Thyroid gland (tissue), 4 donors: Measurements from ENCODE around the gene GNG7. TPM values are rescaled to one million over a fixed set of nuclear protein-coding genes. Genes with fewer than 3 reads are reported as not detected.
"Not testable (repeated sequence)": the region's sequence is repeated elsewhere in the genome, so short reads cannot be mapped to it uniquely, and the experiment has no call there.

Source experiments
- DNase-seq, 2 donors: peaks; one replicate each; pipeline ENCODE4 v3.0.0-alpha.2; 2019
- H3K27ac ChIP-seq, 3 donors: fragments of 200-600 bp; sonication (generic); 1 replicate in 2 of 3; 2 replicates in 1 of 3; pipeline ENCODE4 v1.5.1; 2016 to 2019; ENCODE audit warnings: mild to moderate bottlenecking in 1 of 3, moderate library complexity in 1 of 3
- H3K27me3 ChIP-seq: fragments of 200-600 bp; sonication (generic); one replicate; pipeline ENCODE4 v1.5.1; 2019
- H3K36me3 ChIP-seq, 2 donors: fragments of 200-600 bp; sonication (generic); one replicate each; pipeline ENCODE4 v1.5.1; 2016 to 2019
- H3K4me1 ChIP-seq, 2 donors: fragments of 200-600 bp; sonication (generic); one replicate each; pipeline ENCODE4 v1.5.1; 2017 to 2019
- H3K4me3 ChIP-seq, 3 donors: fragments of 200-600 bp; sonication (generic); replicated peaks in 1 of 3; 1 replicate in 2 of 3; 2 replicates in 1 of 3; pipeline ENCODE4 v1.5.1; 2016; ENCODE audit warnings: mild to moderate bottlenecking in 1 of 3
- H3K9me3 ChIP-seq: fragments of 200-600 bp; sonication (generic); one replicate; pipeline ENCODE4 v1.5.1; 2017
- POLR2A ChIP-seq, 2 donors: fragments of 450-650 bp; IDR thresholded peaks; one replicate each; pipeline ENCODE4 v1.6.1; 2017; ENCODE audit warnings: antibody characterized with exemption in 2 of 2, mild to moderate bottlenecking in 2 of 2, moderate library complexity in 1 of 2
- WGBS, 2 donors: methylation state at CpG; one replicate each; pipeline ENCODE4 v1.1.5; 2017; 5-methylcytosine and 5-hydroxymethylcytosine counted together
- intact Hi-C: fragments of 100-400 bp; cut with DNase I; formaldehyde crosslinking; loops from one replicate; pipeline ENCODE4 v1.15.1; 2023
- total RNA-seq, 4 donors: library from RNA; depleted of rRNA; stranded (reverse); fragments of >200 nt; gene quantifications; one replicate each; pipeline ENCODE4 v1.2.3, GENCODE V29; 2016
- TF ChIP-seq, protein P1 (sequence below), 6 experiments: fragments of 200-600 bp in 3 of 6; fragments of 450-650 bp in 3 of 6; sonication (generic) in 3 of 6; IDR thresholded peaks; one replicate each; pipeline ENCODE4 v1.5.1; 2016 to 2019; ENCODE audit warnings: antibody characterized with exemption in 6 of 6, mild to moderate bottlenecking in 2 of 6, inconsistent platforms in 1 of 6, moderate library complexity in 1 of 6

Gene GNG7
- total RNA-seq, 4 donors from 2014 or later = 3.8 to 6.9 (median 5.6) TPM

DNA sequence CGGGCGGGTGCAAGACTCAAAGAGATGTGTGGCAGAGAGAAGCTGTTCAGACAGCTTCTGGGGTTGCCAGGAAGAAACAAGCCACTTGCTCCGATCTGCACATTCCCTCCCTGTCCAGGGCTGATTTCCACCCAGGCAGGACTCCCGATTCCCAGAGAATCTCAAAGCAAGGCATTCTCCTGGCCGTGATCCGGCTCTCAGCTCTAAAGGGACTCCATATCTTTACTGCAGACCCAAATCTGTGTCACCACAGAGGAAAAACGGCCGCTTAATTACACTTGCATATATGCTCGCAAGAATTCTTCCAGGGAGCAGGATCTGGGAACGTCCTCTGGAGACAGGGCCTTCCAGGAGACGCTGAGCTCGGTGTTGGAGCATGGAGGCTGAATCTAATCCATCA, 25.7 kb downstream of the GNG7 start:
- Histone ChIP-seq H3K27ac (no peak overlapping the region), H3K27me3 (no peaks in the 10 kb centered on the region), H3K4me3 (no peak overlapping the region), H3K36me3 (no peaks in the 10 kb centered on the region), H3K4me1 (no peaks in the 10 kb centered on the region), H3K9me3 (no peaks in the 10 kb centered on the region)
- no peak for DNase-seq
- WGBS, 2 donors = 82% methylated on average over 12 of the region's 12 CpGs
- intact Hi-C loops = no loop called here
- no peak for TF ChIP-seq POLR2A (IDR thresholded peaks at IDR 0.05)

DNA sequence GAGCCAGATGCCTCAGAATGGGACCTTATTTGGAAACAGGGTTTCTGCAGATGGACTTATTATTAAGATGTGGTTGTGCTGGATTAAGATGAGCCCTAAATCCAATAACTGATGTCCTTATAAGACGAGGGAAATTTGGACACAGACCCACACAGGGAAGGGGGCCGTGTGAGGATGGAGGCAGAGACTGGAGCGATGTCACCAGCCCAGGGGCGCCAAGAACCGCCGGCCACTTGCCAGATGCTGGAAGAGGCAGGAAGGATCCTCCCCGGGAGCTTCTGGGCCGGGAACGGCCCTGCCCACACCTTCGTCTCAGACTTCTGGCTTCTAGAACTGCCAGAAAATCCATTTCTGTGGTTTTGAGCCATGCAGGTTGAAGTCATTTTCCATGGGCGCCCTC, 26.6 kb downstream of the GNG7 start:
- intact Hi-C loops = no loop called here
- Histone ChIP-seq H3K4me3 (no peak overlapping the region), H3K4me1 (no peaks in the 10 kb centered on the region), H3K27ac (no peak overlapping the region), H3K36me3 (no peaks in the 10 kb centered on the region), H3K9me3 (no peaks in the 10 kb centered on the region), H3K27me3 (no peaks in the 10 kb centered on the region)
- no peak for DNase-seq
- 84% methylated on average over 11 of the region's 11 CpGs for WGBS, 2 donors
- TF ChIP-seq, protein P1, sequence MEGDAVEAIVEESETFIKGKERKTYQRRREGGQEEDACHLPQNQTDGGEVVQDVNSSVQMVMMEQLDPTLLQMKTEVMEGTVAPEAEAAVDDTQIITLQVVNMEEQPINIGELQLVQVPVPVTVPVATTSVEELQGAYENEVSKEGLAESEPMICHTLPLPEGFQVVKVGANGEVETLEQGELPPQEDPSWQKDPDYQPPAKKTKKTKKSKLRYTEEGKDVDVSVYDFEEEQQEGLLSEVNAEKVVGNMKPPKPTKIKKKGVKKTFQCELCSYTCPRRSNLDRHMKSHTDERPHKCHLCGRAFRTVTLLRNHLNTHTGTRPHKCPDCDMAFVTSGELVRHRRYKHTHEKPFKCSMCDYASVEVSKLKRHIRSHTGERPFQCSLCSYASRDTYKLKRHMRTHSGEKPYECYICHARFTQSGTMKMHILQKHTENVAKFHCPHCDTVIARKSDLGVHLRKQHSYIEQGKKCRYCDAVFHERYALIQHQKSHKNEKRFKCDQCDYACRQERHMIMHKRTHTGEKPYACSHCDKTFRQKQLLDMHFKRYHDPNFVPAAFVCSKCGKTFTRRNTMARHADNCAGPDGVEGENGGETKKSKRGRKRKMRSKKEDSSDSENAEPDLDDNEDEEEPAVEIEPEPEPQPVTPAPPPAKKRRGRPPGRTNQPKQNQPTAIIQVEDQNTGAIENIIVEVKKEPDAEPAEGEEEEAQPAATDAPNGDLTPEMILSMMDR (IDR thresholded peaks at IDR 0.05) = no peak
- no peak for TF ChIP-seq POLR2A (IDR thresholded peaks at IDR 0.05)

DNA sequence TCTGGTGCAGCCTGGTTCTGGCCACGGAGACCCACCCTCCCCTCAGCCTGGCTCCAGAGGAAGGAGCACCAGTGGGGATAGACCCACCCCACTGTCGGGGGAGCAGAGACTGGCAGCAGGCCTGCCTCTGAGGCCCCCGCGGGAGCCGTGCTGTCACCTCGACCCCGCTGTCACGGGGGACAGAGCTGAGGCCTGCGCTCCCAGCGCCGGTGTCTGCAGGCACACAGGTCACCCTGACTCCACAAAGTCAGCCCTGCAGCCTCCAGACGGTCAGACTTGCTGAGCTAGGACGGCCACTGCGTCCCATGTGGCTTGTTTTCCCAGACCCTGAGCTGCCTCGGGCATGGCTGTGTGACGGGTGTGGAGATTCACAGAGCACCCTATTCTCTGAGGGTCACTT, 32.3 kb downstream of the GNG7 start:
- Histone ChIP-seq H3K36me3 (no peaks in the 10 kb centered on the region), H3K4me1 (no peaks in the 10 kb centered on the region), H3K9me3 (no peaks in the 10 kb centered on the region), H3K4me3 (no peak overlapping the region), H3K27me3 (no peaks in the 10 kb centered on the region), H3K27ac (no peak overlapping the region)
- 66 to 86% methylated on average over 11 to 15 of the region's 16 CpGs for WGBS, 2 donors
- no peak for TF ChIP-seq POLR2A (IDR thresholded peaks at IDR 0.05)
- TF ChIP-seq, protein P1 (IDR thresholded peaks at IDR 0.05) = no peak
- intact Hi-C loops = no loop called here
- no peak for DNase-seq

DNA sequence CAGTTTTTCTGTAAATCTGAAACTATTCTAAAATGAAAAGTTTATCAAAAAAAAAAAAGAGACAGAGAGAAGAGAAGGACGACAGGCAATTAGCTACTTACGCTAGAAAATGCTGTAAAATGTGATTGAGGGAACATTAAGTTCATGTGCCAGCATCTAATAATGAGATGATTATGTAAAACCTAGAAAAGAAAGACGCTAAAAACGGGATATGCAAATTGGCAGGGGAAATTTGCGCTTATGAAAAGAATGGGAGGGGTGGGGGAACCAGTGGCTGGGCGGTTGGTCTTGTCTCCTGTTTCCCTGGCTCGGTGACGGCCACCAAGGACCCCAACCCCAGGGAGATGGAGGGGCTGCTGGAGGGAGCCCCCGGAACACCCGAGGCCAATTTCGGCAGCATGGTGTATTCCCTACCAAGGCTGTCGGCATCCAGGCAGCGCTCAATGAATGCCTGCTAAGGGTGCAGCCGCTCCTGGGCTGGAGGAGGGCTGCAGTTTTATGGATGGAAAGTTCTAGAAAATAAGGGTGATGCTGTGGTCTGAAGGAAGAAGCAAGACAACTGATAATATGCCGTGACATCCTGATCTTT, 34.2 kb downstream of the GNG7 start:
- Histone ChIP-seq H3K27ac (no peak overlapping the region), H3K36me3 (no peaks in the 10 kb centered on the region), H3K4me3 (no peak overlapping the region), H3K9me3 (no peaks in the 10 kb centered on the region), H3K4me1 (no peaks in the 10 kb centered on the region), H3K27me3 (no peaks in the 10 kb centered on the region)
- intact Hi-C loops = no loop called here
- WGBS, 2 donors = 85 to 90% methylated on average over 15 of the region's 15 CpGs
- DNase-seq = no peak
- no peak for TF ChIP-seq POLR2A (IDR thresholded peaks at IDR 0.05)

DNA sequence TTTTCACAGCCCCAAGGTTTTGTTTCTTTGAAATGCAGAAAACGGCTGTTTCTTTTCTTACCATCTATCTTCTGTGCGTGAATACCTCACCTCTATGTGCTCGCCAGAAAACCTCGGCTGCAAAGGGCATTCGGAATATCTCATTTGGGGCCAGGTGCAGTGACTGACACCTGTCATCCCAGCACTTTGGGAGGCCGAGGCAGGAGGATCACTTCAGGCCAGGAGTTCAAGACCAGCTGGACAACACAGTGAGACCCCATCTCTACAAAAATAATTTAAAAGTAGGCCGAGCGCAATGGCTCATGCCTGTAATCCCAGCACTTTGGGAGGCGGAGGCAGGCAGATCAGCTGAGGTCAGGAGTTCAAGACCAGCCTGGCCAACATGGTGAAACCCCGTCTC, 35.1 kb downstream of the GNG7 start:
- H3K4me3 ChIP-seq = not testable (repeated sequence)

DNA sequence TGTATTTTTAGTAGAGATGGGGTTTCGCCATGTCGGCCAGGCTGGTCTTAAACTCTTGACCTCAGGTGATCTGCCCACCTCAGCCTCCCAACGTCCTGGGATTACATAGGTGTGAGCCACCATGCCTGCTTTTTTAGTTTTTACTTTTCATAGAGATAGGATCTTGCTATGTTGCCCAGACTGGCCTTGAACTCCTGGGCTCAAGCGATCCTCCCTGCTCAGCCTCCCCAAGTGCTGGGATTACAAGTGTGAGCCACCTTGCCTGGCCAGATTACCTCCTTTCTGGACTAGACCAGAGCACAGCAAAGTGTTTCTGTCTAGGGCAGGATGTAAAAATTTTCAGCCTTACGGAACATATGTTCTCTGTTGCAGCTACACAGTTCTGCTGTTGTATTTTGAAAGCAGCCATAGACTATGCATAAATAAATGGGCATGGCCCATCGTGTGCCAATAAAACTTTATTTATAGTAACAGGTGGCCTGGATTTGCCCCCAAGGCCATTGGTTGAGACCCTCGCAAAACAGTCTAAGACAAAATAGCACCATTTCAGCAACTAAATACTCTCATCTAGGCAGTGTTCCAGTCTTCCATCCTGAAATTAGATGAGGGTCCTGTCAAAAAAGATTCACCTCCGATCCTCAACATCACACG, 36.0 kb downstream of the GNG7 start:
- Histone ChIP-seq H3K9me3 (no peaks in the 10 kb centered on the region), H3K36me3 (no peaks in the 10 kb centered on the region), H3K4me1 (no peaks in the 10 kb centered on the region), H3K4me3 (no peak overlapping the region), H3K27ac (no peak overlapping the region), H3K27me3 (no peaks in the 10 kb centered on the region)
- TF ChIP-seq, protein P1 (IDR thresholded peaks at IDR 0.05) = no peak
- no peak for TF ChIP-seq POLR2A (IDR thresholded peaks at IDR 0.05)
- WGBS, 2 donors = 82 to 92% methylated on average over 8 to 9 of the region's 9 CpGs
- DNase-seq = no peak
- intact Hi-C loops = no loop called here

More for the DNA sequence above, 35.1 kb downstream of the GNG7 start:
- H3K27ac ChIP-seq, intact Hi-C loops, DNase-seq, H3K36me3 ChIP-seq, H3K4me1 ChIP-seq, H3K9me3 ChIP-seq, H3K27me3 ChIP-seq: not testable (repeated sequence)
- WGBS, 2 donors = 92 to 96% methylated on average over 10 of the region's 10 CpGs
